ENCODE measurements around the gene SMPD3.

SMPD3 gene

DNA sequence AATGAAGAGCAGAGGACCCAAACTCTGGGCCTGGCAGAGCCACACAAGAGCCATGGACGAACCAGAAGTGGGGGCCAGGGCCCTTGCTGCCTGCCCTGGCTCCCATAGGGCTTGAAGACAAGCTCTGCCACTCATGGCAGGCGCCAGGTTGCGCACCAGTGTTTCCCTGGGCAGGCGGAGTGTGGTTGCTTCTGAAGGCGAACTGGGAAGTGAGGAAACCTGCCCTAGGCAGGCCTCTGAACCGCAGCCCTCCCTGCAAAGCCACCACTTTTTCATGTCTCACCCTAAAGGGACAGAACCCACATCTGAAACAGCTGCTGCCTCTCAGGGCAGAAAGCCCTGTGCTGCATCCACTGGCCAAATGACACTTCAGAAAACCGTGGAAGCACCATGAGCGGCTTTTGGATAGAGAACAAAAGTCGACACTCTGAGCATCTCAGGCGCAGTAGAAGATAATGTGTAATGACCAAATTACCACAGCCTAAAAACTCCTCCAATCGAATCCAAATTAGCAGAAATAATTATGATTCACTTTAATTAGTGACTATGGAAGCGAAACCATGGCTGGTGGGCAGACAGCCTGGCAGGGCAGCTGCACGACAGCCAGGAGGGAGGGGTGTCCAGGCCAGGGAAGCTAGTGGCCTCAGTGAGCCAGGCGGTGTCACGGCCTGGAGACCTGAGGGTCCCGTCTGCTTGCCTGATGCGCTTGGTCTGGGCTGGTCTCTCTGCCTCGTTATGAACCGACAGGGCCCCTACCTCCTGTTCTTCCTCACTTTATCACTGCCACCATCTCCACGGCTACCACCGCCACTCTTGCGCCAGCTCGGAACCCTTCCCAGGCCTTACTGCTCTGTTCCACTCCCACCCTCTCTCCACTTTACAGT, 78.4 kb downstream of the SMPD3 start:
- DNase-seq (ENCODE audit: low spot score) = no peak

DNA sequence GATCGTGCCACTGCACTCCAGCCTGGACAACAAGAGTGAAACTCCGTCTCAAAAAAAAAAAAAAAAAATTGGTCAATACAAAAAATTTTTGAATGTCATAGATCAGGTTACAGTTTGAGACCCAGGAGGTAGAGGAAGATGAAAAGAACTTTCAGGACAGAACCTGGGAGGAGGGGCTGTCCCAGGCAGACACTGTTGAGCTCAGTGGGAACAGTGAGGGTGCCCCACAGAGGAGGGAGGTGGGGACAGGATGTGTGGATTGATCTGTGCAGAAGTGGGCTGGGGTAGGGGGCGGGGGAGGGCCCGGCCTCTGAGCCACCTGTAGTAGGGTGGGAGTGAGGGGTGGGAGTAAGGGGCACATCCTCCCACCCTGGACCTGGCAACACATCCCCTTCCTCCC, 79.1 kb downstream of the SMPD3 start:
- DNase-seq (ENCODE audit: low spot score) = no peak

DNA sequence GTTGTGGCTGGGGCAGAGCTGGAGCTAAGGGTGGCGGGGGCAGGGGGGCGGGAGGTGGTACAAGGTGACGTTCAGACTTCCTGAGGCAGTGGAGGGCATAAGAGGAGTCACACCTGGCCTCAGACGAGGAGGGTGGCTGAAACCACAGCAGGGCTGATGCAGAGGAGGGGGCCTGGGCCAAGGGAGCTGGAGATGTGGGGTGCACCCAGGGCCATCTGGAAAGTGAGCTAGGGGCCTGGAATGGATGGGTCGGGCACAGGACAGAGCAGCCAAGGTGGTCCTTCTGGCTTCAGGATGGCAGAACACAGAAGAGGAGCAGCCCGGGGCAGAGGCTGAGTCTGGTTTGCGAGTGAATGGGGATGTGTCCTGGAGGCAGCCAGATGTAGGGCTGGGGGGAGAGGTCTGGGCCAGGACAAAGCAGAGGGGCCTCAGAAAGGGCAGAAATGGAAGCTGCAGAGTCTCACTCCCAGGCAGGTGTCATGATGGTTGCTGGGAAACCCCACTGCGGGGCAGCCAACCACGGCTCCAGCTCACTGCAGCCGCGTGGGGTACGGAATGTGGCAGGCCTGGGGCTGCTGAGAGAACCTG, 79.9 kb downstream of the SMPD3 start:
- DNase-seq (ENCODE audit: low spot score) = no peak

DNA sequence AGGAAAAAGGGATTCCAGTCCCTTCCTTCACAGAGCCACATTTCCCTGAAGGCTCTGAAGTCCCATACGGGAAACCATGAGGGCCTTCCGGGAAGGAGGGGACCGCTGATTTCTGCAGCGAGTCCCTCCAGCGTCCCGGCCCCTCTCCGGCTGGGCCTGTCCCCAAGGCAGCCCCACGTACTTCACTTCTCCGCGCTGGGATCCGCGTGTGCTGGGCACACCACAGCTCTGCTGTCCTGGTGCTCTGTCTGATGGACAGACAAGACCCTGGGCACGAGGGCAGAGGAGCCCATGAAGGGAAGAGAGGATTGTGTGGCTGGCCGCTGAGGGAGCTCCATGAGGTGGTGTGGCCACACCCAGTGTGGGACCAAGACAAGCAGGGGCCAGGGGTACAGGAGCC, 80.4 kb downstream of the SMPD3 start:
- no peak for DNase-seq (ENCODE audit: low spot score)

DNA sequence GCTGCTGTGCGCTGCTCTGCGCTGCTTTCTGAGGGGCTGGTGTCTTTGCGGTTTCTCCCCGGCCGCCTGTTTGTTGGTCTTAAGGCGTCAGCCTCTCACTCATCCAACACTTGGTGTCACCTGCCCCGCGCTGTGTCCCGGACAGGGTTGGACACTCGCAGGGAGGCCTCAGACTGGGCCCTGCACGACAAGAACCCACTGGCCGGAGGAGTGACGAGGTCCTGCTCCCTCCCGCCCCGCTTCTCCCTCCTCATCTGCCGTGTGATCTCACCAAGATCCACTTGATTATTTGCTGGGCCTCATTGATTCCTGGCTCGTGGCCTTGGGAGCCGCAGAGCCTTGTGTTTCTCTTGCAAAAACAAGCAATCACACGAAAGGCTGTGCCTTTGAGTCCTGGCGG, 80.9 kb downstream of the SMPD3 start:
- no peak for DNase-seq (ENCODE audit: low spot score)

DNA sequence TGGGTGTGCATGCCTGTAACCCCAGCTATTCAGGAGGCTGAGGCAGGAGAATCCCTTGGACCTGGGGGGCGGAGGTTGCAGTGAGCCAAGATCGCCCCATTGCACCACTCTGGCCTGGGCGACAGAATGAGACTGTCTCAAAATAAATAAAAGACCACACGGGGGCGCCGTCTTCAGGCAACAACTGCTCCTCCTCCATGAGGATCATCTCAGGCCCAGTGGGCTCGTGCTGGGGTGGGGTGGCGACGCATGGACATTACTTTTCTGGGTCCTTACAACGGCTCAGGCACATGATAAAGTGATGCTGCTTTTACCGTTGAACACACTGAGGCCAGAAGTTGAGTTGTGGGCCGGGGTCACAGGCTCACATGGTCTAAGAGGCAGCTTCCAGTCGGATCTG, 81.3 kb downstream of the SMPD3 start:
- no peak for DNase-seq (ENCODE audit: low spot score)

DNA sequence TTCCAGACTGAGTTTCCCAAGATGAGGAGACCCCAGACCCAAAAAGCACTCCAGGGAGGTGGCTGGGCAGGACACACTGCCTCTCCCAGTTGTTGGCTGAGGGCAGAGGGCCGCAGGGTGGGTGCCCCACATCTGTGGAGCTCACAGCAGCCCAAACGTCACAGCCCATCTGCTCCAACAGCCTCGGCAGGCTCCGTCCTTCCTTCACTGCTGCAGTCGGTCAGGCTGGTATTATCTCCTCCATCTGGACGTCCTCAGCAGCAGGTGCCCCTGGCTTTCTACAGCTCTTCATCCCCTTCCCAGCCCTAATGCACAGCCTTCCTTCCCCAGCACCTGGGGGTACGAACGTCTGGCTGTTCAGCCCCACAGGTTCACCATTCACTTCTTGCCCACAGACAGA, 82.2 kb downstream of the SMPD3 start:
- no peak for DNase-seq (ENCODE audit: low spot score)

DNA sequence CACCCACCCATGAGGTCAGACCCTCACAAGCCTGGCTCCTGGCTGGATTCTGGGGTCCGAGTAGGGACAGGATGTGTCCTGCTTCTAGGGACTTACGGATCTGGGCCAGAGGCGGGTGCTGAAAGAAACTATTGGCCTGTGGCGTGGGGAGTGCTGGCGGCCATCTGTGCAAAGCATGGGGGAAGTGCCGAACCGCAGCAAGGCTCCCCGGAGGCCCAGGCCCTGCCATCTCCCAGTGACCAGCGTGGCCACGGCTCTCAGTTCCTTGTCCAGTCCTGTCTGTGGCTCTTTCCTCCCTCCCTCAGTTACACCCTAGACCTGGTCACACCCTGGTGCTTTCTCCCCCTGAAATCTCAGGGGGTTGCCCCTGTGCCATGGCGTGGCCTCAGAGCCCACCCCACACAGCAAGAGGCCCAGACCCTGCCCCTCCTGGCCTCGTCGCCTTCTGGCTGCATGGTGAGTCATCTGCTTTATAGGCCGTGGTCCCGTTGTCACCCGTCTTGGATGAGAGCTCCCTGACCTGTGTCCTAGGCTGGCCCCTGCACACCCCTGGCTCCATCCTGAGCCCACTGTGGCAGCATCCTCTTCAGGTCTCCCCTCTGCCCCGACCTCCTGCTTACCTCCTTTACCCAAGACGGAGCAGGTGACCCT, 83.0 kb downstream of the SMPD3 start:
- DNase-seq (ENCODE audit: low spot score) = no peak

DNA sequence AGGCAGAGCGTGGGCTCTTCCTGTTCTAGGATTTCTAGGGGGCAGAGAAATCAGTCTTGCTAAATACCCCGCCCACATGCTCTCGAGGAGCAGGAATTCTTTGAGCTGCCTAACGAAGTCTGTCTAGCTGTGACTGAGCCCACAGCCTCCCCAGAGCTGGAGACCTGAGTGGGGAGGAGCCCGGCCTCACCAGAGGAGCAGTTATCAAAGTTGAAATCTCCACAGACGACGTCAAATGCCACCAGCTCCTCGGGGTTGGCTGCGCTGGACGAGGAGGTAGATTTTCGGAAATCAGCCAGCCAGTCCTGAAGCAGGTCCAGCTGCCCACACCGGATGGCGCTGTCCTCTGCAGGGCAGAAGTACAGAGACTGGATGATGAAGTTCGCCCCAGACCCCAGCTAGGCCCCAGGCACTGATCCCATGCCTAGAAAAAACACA, 83.7 kb downstream of the SMPD3 start:
- no peak for DNase-seq (ENCODE audit: low spot score)

DNA sequence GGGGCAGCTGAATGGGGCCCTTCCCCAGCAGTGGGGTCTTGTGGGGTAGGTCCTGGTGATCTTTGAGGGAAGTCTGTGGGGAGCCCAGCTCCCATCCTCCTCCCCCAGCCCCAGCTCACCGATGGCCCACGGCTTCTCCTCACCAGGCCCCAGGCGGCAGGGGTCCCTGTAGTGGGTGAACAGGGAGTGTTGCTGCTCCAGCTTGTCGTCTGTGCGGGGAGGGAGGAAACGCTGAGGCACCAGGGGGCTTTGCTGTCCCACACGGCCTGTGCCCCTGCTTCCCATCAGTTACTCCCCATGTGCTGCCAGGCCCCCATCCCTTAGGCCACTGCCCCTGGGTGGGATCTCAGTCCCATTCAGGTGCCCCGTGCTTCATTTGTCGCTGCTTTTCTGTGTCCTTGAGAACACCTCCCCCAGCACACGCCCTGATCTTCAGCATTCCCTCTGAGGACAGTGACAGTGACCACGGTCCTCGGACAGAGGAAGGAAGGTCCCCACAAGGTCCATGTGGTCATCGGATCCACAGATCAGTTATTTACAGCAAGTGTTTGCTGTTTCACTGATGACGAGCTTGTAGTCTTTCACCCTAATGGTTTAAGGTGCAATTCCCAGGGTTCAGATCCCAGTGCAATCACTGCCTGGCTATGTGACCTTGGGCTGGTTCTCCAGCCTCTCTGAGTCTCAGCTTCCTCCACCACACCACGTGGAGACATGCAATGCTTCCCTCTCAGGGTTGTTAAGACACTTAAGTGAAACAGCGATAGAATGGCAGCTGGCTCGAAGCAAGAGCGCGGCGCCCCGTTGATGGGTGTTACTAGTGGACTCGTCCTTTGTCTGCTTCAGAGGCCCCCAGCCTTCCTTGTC, 84.4 kb downstream of the SMPD3 start:
- DNase-seq (ENCODE audit: low spot score) = no peak

DNA sequence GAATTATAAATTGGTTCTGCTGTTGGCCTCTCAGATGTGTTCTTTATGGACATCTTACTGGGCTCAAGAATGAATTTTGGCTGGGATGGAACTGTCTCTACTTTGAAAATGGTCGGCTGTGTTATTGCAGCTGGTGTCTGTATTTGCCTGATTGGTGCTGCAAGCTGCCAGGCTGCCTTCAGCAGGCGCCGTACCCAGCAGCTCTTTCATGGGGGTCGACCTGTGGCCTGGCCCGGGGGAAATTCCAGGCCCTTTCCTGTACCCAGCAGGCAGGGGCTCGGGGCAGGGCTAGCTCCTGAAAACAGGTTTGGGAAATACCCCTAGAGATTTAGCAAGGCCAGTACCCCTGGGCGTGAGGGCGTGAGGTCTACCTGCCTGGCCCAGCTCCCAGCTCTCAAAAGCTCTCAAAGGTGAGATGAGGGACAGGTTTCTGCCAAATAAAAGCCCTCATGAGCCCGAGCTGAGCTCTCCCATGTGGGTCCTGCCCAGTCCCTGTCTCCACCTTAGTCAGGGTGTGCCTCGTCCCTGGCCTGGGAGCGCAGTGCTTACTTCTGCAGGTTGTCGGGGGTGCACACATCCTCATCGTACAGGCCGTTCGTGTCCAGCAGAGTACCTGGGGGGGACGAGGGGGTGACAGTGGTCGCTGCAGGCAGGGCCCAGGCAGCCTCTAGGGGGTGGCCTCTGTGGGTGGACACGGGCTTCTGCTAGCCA, 85.2 kb downstream of the SMPD3 start:
- DNase-seq (ENCODE audit: low spot score) = no peak

DNA sequence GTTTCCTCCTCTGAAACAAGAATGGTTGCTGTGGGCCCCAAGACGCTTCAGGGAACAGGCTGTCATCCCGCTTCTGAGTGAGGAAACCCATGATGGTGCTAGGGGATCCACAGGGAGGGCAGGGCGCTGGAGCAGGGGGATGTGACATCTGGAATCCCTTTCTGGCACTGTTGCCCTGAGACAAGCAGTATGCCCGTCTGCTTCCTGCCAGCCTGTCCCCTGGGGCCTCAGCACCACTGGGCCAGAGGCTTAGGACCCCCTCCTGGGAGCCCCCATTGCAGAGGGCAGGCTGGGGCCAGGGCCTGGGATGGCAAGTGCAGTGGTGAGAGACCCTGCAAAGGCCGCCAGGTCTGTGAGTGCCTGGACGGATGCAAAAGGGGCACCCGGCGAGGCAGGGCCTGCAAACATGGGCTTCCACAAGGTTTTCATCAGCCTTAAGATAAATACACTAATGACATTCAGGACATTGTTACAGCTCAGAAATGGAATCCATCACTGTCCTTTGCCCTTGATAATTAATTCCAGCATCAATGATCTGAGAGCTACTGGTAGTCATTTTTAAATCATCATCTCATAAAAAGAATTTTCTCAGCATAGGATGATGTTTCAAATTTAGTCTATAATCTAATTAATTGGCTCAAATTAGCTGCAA, 85.9 kb downstream of the SMPD3 start:
- DNase-seq (ENCODE audit: low spot score) = no peak

DNA sequence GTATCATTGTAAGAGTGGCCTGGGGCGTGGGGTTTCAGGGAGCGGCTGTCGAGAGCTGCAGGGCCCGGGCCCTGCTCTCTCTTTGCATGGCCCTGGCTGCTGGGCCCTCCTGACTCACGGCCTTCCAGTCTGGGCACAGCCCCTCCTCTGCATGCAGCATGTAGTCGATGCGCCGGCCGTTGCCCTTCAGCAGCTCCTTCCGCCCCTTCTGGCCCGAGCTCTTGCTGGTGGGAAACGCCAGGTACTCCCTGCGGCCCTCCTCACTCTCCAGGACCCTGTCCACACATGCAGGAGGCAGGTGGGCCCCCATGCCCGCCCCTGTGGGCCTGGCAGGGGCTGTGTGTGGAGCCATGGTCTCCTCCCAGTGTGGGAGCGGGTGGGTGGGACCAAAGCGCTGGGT, 86.8 kb downstream of the SMPD3 start:
- no peak for DNase-seq (ENCODE audit: low spot score)

DNA sequence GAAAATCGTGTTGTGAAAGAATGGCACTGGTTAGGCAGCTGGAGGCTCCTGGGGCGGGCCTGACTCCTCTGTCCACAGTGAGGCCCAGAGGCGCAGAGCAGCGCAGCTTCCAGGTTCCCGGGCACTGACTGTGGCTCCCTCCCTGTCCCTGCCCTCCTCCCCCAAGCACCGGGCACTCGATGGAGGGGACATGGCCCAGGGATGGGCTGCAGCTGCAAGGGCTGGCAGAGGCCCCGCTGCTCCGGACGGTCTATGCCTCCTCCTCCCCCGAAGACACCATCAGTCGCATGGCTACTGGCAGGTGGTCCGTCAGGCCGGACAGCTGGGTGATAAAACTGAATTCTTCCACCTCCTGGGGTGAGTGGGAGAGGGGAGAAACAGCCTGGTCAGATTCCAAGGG, 87.4 kb downstream of the SMPD3 start:
- DNase-seq (ENCODE audit: low spot score) = no peak

DNA sequence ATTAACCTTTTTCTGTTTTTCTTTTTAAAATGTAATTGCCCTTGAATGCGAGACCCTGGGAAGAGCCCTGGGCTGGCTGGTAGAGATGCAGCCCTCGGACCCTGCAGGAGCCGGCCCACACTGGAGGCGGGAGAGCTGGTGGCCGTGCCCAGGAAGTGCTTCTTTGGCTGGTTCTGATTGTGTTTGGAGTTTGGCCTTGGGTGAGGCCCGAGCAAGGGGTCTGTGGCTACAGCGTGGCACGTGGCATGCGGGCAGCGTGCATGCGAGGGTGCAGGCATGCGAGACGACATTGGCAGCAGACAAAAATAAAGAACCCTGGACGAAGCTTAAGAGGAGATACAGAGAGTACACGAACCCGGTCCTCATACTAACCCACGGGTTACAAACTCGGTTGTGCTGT, 87.8 kb downstream of the SMPD3 start:
- DNase-seq (ENCODE audit: low spot score) = no peak

DNA sequence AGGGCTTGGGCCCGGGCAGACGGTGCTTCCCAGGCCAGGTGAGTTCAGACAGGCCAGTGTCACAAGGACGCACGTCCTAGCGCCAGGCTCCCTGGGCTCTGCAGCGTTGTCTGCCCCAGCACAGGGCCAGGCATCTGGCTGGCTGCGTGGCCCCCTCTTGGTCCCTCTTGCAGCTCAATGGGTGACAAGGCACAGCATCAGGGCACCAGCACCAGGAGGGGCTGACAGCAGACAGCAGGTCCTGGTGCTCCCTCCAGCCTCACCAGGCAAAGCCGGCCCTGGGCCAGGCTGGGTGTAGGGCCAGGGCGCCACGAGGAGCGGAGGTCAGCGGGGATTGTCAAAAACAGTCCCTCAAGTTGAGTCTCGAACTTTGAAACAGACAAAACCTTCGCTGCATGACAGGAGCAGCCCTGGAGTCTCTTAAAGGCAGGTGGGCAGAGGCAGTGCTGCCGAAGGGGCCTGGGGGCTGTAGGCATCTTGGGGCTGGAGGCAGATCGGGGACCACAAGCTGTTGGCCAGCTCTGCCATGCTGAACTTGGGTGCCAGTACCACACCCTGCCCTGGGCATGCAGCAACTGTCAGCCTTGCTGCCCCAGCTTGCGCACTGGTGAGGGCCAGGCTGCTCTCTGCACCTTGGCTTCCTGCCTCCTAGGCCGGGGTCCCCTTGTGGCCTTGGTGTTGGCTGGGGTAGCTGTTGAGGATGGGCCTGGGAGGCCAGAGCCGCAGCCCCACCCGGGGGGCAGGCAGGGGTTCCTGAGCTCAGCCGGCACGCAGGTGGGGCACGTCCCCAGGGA, 88.7 kb downstream of the SMPD3 start:
- no peak for DNase-seq (ENCODE audit: low spot score)

DNA sequence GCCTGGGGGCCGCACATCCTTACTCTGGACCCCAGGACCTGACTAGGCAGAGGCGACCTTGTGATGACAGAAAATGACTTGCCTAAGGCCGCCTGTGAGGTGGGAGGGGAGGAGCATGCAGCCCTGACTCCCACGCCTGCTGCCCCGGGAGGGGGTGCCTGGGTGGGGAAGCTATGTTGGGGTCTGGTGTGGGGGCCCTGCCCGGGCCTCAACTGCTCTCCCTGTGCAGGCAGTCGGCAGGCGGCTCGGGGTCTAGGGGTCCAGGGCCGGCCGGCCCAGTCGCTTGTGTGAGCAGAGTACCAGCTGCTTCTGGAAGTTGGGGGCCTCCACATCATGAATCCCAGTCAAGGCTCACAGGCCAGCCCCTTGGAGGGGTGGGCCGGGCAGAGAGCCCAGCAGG, 89.4 kb downstream of the SMPD3 start:
- no peak for DNase-seq (ENCODE audit: low spot score)

DNA sequence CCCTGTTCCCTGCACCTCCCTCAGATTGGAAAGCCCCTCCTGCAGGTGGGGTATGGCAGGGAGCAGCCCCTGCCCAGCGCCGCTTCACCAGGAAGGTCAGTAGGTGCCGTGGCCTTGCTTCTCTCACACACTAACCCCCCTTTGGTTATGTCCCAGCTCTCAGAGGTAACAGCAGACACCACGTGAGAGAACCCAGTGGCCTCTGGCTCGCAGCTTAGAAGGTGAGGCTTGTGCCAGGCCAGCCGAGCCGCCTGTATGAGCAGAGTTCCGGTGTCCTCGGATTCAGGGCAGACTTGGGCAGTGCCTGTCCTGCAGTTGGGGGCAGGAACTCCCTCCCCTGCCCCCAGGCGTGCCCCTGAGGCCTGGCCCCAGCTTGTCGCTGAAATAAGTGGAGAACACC, 90.4 kb downstream of the SMPD3 start:
- no peak for DNase-seq (ENCODE audit: low spot score)

DNA sequence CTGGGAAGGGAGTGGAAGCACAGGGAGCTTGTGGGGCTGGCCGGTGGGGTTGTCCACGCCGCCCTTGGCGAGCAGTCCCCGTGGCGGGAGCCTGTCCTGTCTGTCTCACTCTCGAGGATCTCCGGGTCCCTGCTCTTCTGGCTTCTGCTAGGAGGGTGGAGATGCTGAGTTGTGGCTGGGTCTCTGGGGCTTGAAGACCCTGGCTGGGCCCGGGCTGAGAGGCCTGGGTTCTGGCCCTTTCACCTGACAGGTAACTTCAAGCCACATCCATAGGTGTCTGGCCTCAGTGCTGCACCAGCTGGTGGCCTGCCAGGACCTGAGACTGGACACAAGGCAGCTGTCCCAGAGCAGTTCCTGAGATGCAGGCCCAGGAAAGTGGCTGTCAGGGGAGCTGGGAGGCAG, 90.8 kb downstream of the SMPD3 start:
- DNase-seq (ENCODE audit: low spot score) = no peak

DNA sequence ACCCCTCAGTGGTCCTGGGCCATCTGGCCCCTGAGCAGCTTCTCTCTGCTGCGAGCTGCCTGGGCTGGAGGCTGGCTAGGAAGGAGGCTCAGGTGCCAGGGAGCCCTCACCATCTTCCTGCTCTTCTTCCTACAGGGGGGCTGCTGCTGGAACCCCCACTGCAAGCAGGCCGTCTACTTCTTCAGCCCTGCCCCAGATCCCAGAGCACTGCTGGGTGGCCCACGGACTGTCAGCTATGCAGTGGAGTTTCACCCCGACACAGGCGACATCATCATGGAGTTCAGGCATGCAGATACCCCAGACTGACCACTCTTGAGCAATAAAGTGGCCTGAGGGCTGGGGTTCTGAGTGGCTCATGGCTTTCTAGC, 91.4 kb downstream of the SMPD3 start:
- DNase-seq (ENCODE audit: low spot score) = no peak
